ENCODE measurements around the gene PRKCE. TPM values are rescaled to one million over a fixed set of nuclear protein-coding genes. Genes with fewer than 3 reads are reported as not detected.

Gene PRKCE
- total and polyA plus RNA-seq, 2 of the 8 experiments (the other 6 are each of a cell fraction or from before 2014, with no cell fraction given): 0.54 to 2.1 TPM

- TF ChIP-seq ATF3 (IDR thresholded peaks at IDR 0.05; ENCODE audit: insufficient read depth, low read depth, low read length) (no peak), SIRT6 (IDR thresholded peaks at IDR 0.05; ENCODE audit: low read length) (no peak)
Measured at GRCh38 chr2:45986509-45986908, 335.0 kb downstream of the PRKCE start (continued).
